Heart left ventricle (tissue), 16 donors: ENCODE measurements around the gene CHN2. TPM values are rescaled to one million over a fixed set of nuclear protein-coding genes. Genes with fewer than 3 reads are reported as not detected.

ENCODE experiments used
- ATAC-seq, 4 donors: fragments of 200-7000 bp; cut with Tn5 transposase; one replicate each; pipeline ENCODE4 v1.9.1; 2020 to 2022; ENCODE audit warnings: moderate library complexity in 4 of 4, mild to moderate bottlenecking in 3 of 4, moderate number of reproducible peaks in 1 of 4
- DNase-seq, 5 donors: peaks; one replicate each; pipeline ENCODE4 v3.0.0-alpha.2; 2020
- H3K27ac ChIP-seq, 12 donors: fragments of 200-600 bp; sonication (generic) in 4 of 12; one replicate each; pipeline versions ENCODE4 v1.5.0 to v1.8.0; 2016 to 2022; ENCODE audit warnings: mild to moderate bottlenecking in 2 of 12
- H3K27me3 ChIP-seq, 9 donors: fragments of 200-600 bp; sonication (generic) in 2 of 9; one replicate each; pipeline versions ENCODE4 v1.5.1 to v1.8.0; 2016 to 2022; ENCODE audit warnings: mild to moderate bottlenecking in 3 of 9
- H3K36me3 ChIP-seq, 9 donors: fragments of 200-600 bp; sonication (generic) in 2 of 9; one replicate each; pipeline versions ENCODE4 v1.5.0 to v1.8.0; 2018 to 2022; ENCODE audit warnings: mild to moderate bottlenecking in 2 of 9
- H3K4me1 ChIP-seq, 12 donors: fragments of 200-600 bp; sonication (generic) in 4 of 12; one replicate each; pipeline versions ENCODE4 v1.5.0 to v1.8.0; 2016 to 2022; ENCODE audit warnings: mild to moderate bottlenecking in 3 of 12
- H3K4me3 ChIP-seq, 12 donors: fragments of 200-600 bp; sonication (generic) in 4 of 12; one replicate each; pipeline versions ENCODE4 v1.5.0 to v1.8.0; 2017 to 2022; ENCODE audit warnings: mild to moderate bottlenecking in 9 of 12, moderate library complexity in 4 of 12
- H3K9me3 ChIP-seq, 12 donors: fragments of 200-600 bp; sonication (generic) in 4 of 12; one replicate each; pipeline versions ENCODE4 v1.5.0 to v1.8.0; 2016 to 2022; ENCODE audit warnings: mild to moderate bottlenecking in 1 of 12
- POLR2A ChIP-seq, 2 donors: fragments of 450-650 bp; IDR thresholded peaks; one replicate each; pipeline ENCODE4 v1.6.1; 2017; ENCODE audit warnings: antibody characterized with exemption in 2 of 2, mild to moderate bottlenecking in 2 of 2, moderate library complexity in 2 of 2
- whole genome bisulfite sequencing, 4 donors: extraction: QIAGEN DNeasy Blood & Tissue Kit in 2 of 4; methylation state at CpG; one replicate each; pipeline versions ENCODE4 v1.1.5 to v1.1.7; 2013 to 2018; 5-methylcytosine and 5-hydroxymethylcytosine counted together
- intact Hi-C, 10 donors: fragments of 100-400 bp; cut with DNase I; formaldehyde crosslinking; loops; one replicate each; pipeline versions ENCODE4 v1.11.1 to v1.14.2; 2022
- polyA plus RNA-seq, 2 donors: library from polyadenylated mRNA; stranded (reverse); fragments of 200-250 nt; gene quantifications; one replicate each; pipeline ENCODE4 v1.2.3, GENCODE V29; 2013
- total RNA-seq, 9 donors: library from RNA; depleted of rRNA in 2 of 9; stranded (reverse); fragments of >200 nt in 2 of 9; fragmentation: NEBNext Ultra II Directional in 3 of 9; extraction: Animal tissue kit (Norgen Biotek cat#: 25700) in 3 of 9; gene quantifications; one replicate each; pipeline versions ENCODE4 v1.1.0 to v1.2.4, GENCODE V29; 2016 to 2023
- TF ChIP-seq, protein P1 (sequence below), 12 donors: fragments of 200-600 bp; sonication (generic) in 4 of 12; IDR thresholded peaks; one replicate each; pipeline versions ENCODE4 v1.5.0 to v1.8.0; 2018 to 2022; ENCODE audit warnings: antibody characterized with exemption in 12 of 12, mild to moderate bottlenecking in 5 of 12
- donor health status: ischemic (EF 13 %, LVEDD 7.1; RV severe dilation, severe dysfunction).
- donor health status: healthy with polysubstance abuse.
- donor health status: DM: no; HTN: yes; CAD: no.
- donor health status: DM: no; HTN: no; CAD: no.
- donor health status: ischemic (EF 25% LVEDD 6.9; RV normal size, moderate dysfunction).
- donor health status: ischemic (EF 25% LVEDD 5.7; RV mildly dilated, moderate dysfunction).
- donor health status: healthy.
- donor health status: DM: yes; HTN: yes; CAD: no.
- donor health status: ischemic (EF 35%, LVEDD 5.7; RV mildly dilated, moderate dysfunction).
- donor health status: nonischemic (EF 11% LVEDD 7.7; RV severe dilation, severe dysfunction).
- donor health status: DM: yes; HTN: yes; CAD: no.
- donor health status: PGD.
- donor health status: ischemic (EF 29% LVEDD 5.4; RV normal size, mild dysfunction).
- donor health status: nonischemic (EF 23%, LVEDD 6.1; RV moderate dilation, normal function).

CHN2 gene
- total and polyA plus RNA-seq, 11 donors: 11.2 to 54.4 (median 33.6) TPM

- Histone ChIP-seq H3K4me1 (peaks cover 0 to 8% (median 0%) of the 10 kb centered on the region in 12 donors), H3K4me3 (no peak overlapping the region), H3K36me3 (no peaks in the 10 kb centered on the region), H3K27me3 (no peaks in the 10 kb centered on the region), H3K9me3 (no peaks in the 10 kb centered on the region), H3K27ac (no peak overlapping the region)
- ATAC-seq (no peak), DNase-seq (no peak)
- TF ChIP-seq POLR2A (IDR thresholded peaks at IDR 0.05): no peak
- TF ChIP-seq, protein P1, sequence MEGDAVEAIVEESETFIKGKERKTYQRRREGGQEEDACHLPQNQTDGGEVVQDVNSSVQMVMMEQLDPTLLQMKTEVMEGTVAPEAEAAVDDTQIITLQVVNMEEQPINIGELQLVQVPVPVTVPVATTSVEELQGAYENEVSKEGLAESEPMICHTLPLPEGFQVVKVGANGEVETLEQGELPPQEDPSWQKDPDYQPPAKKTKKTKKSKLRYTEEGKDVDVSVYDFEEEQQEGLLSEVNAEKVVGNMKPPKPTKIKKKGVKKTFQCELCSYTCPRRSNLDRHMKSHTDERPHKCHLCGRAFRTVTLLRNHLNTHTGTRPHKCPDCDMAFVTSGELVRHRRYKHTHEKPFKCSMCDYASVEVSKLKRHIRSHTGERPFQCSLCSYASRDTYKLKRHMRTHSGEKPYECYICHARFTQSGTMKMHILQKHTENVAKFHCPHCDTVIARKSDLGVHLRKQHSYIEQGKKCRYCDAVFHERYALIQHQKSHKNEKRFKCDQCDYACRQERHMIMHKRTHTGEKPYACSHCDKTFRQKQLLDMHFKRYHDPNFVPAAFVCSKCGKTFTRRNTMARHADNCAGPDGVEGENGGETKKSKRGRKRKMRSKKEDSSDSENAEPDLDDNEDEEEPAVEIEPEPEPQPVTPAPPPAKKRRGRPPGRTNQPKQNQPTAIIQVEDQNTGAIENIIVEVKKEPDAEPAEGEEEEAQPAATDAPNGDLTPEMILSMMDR (IDR thresholded peaks at IDR 0.05): no peak
- intact Hi-C loops: no loop called here
- WGBS, 4 donors: 76 to 93% (median 87%) methylated on average over 5 of the region's 5 CpGs
Observed at GRCh38 chr7:29422829-29423228, 228.3 kb downstream of the CHN2 start.

DNA sequence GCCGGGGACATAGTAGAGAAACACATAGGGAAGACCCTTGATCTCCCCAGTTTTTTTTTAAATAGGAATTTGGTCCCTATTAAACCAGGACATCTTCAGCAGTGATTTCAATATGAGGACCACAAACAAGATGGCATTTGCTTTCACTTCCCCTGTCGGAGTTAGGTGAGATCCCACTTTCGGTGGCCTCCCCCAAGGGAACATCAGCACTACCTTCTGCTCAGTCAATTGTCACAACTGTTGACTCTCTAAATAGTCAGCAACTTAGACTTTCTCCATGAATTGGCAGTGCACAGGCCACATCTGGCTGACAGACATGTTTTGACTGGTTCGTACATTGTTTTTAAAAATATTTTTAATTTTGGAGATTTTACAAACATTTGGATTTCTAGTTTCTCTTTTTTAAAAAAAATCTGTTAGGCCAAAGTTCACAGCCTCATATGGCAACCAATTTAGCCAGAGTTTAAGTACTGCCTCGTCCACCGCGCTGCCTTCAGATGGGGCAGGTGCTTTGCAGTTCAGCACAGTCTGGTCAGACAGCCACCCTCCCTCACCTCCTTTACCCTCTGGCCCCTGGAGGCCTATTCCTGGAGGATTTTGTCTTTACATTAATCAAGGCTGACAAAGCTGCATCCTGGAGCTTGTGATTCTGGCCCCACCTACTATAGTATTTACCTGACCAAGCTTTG, 229.9 kb downstream of the CHN2 start:
- TF ChIP-seq, protein P1 (IDR thresholded peaks at IDR 0.05): no peak
- TF ChIP-seq POLR2A (IDR thresholded peaks at IDR 0.05): no peak
- Histone ChIP-seq H3K36me3 (no peaks in the 10 kb centered on the region), H3K27me3 (no peaks in the 10 kb centered on the region), H3K4me3 (no peak overlapping the region), H3K4me1 (peaks cover 0 to 8% (median 0%) of the 10 kb centered on the region in 12 donors), H3K27ac (no peak overlapping the region), H3K9me3 (no peaks in the 10 kb centered on the region)
- intact Hi-C loops: no loop called here
- 78 to 86% (median 81%) methylated on average over 7 of the region's 7 CpGs for WGBS, 4 donors
- ATAC-seq: no peak
- DNase-seq: no peak

GRCh38 chr7:29424984-29425309, 230.4 kb downstream of the CHN2 start:
- Histone ChIP-seq H3K36me3 (no peaks in the 10 kb centered on the region), H3K9me3 (no peaks in the 10 kb centered on the region), H3K27me3 (no peaks in the 10 kb centered on the region), H3K27ac (no peak overlapping the region), H3K4me3 (no peak overlapping the region), H3K4me1 (peaks cover 0 to 8% (median 0%) of the 10 kb centered on the region in 12 donors)
- ATAC-seq (no peak), DNase-seq (no peak)
- TF ChIP-seq, protein P1 (IDR thresholded peaks at IDR 0.05): no peak
- TF ChIP-seq POLR2A (IDR thresholded peaks at IDR 0.05): no peak
- intact Hi-C loops: no loop called here
- WGBS, 4 donors: 80 to 92% (median 88%) methylated on average over 3 of the region's 3 CpGs

GRCh38 chr7:29426587-29426986, 232.0 kb downstream of the CHN2 start:
- no peak overlapping the region for H3K27ac ChIP-seq
- WGBS, 4 donors: 68 to 74% (median 72%) methylated on average over 5 of the region's 5 CpGs
- no peaks in the 10 kb centered on the region for H3K9me3 ChIP-seq
- H3K4me1 ChIP-seq: peaks cover 0 to 8% (median 0%) of the 10 kb centered on the region in 12 donors
- DNase-seq (no peak), ATAC-seq (peak in 1 of 4 donors; percentile 35)
- TF ChIP-seq, protein P1 (IDR thresholded peaks at IDR 0.05): no peak
- no peak for TF ChIP-seq POLR2A (IDR thresholded peaks at IDR 0.05)
- no peaks in the 10 kb centered on the region for H3K36me3 ChIP-seq
- no peak overlapping the region for H3K4me3 ChIP-seq
- H3K27me3 ChIP-seq: no peaks in the 10 kb centered on the region
- intact Hi-C loops: no loop called here
